GM12878 (cell line): ENCODE data around the gene NXPH1. TPM values are rescaled to one million over a fixed set of nuclear protein-coding genes. Genes with fewer than 3 reads are reported as not detected.

Experiments
- ATAC-seq: fragments of 200-7000 bp; cut with Tn5 transposase; 3 replicates; pipeline ENCODE4 v1.9.1; 2020; ENCODE audit warnings: mild to moderate bottlenecking, moderate library complexity
- BruUV-seq: library from RNA; stranded (reverse); fragments of 400-500 nt; replicated peaks from 2 replicates; lab custom pipeline; 2021; lab: Mats Ljungman, UMichigan
- CTCF ChIA-PET: fragments of 300-600 bp; sonication (Branson Sonifier 250); formaldehyde crosslinking; extraction: SDS; loops from one replicate; lab custom pipeline; 2021; ENCODE audit warnings: inconsistent platforms; lab: Yijun Ruan, JAX
- POLR2A ChIA-PET: fragments of 350-600 bp; formaldehyde crosslinking; extraction: SDS; loops from one replicate; lab custom pipeline; 2021; ENCODE audit warnings: inconsistent platforms; lab: Charles Lee
- RAD21 ChIA-PET: fragments of 300-600 bp; sonication (Branson Sonifier 250); formaldehyde crosslinking; loops from one replicate; lab custom pipeline; 2023; ENCODE audit warnings: antibody characterized with exemption; ENCODE audit not compliant: unreplicated experiment; lab: Charles Lee
- SMC1A ChIA-PET: fragments of 300-600 bp; sonication (Branson Sonifier 250); formaldehyde crosslinking; loops from one replicate; lab custom pipeline; 2023; ENCODE audit not compliant: unreplicated experiment, uncharacterized antibody; lab: Charles Lee
- DNase-seq: peaks from one replicate; pipeline ENCODE4 v3.0.0-alpha.2; 2011; ENCODE audit warnings: low read depth, low spot score
- FAIRE-seq: peaks from 3 replicates; lab custom pipeline; 2011; peaks lifted over from hg19 to GRCh38; lab: Jason Lieb, UNC
- H2AFZ ChIP-seq: 2 replicates; pipeline ENCODE4 v1.6.0; 2011; ENCODE audit warnings: low read depth, low read length, control low read depth; ENCODE audit not compliant: control insufficient read depth
- H3K27ac ChIP-seq: 2 replicates; pipeline ENCODE4 v1.5.1; 2011; ENCODE audit warnings: control low read depth; ENCODE audit not compliant: control insufficient read depth, insufficient read depth
- H3K27me3 ChIP-seq, 2 experiments: replicated peaks in 1 of 2; 2 replicates each; pipeline versions ENCODE4 v1.6.0 to v1.6.1; 2011; ENCODE audit warnings: low read length in 1 of 2; ENCODE audit not compliant: control insufficient read depth in 2 of 2, insufficient read depth in 2 of 2
- H3K36me3 ChIP-seq, 2 experiments: 2 replicates each; pipeline ENCODE4 v1.5.1; 2011; ENCODE audit warnings: low read length in 1 of 2; ENCODE audit not compliant: control insufficient read depth in 2 of 2, insufficient read depth in 2 of 2
- H3K4me1 ChIP-seq: 2 replicates; pipeline ENCODE4 v1.6.1; 2011; ENCODE audit warnings: mild to moderate bottlenecking, low read length, moderate library complexity, mixed read lengths; ENCODE audit not compliant: control insufficient read depth, insufficient read depth
- H3K4me2 ChIP-seq: 2 replicates; pipeline ENCODE4 v1.6.0; 2011; ENCODE audit warnings: control low read depth; ENCODE audit not compliant: control insufficient read depth, insufficient read depth
- H3K4me3 ChIP-seq: fragments of 200-600 bp; sonication (generic); 2 replicates; pipeline ENCODE4 v1.5.1; 2016
- H3K79me2 ChIP-seq: 2 replicates; pipeline ENCODE4 v1.6.0; 2011; ENCODE audit warnings: low read length; ENCODE audit not compliant: control insufficient read depth, insufficient read depth
- H3K9ac ChIP-seq: 2 replicates; pipeline ENCODE4 v1.8.0; 2011; ENCODE audit warnings: low read length, control low read depth, mixed read lengths; ENCODE audit not compliant: control insufficient read depth, insufficient read depth
- H3K9me3 ChIP-seq: replicated peaks from 3 replicates; pipeline ENCODE4 v1.5.1; 2011; ENCODE audit warnings: mild to moderate bottlenecking, low read length; ENCODE audit not compliant: control insufficient read depth, insufficient read depth
- H4K20me1 ChIP-seq: 2 replicates; pipeline ENCODE4 v1.6.0; 2011; ENCODE audit not compliant: control insufficient read depth, insufficient read depth
- ASH2L ChIP-seq: fragments of 300-600, 200-600 bp; sonication (generic); IDR thresholded peaks from 2 replicates; pipeline ENCODE4 v1.6.1; 2017; ENCODE audit warnings: low read depth, mild to moderate bottlenecking, borderline replicate concordance
- ATF3 ChIP-seq: IDR thresholded peaks from 2 replicates; pipeline ENCODE4 v1.6.1; 2011; ENCODE audit warnings: low read depth, mild to moderate bottlenecking, low read length, moderate library complexity, borderline replicate concordance; ENCODE audit errors: extremely low read depth
- ATF7 ChIP-seq: fragments of 450-650 bp; IDR thresholded peaks from 2 replicates; pipeline ENCODE4 v1.6.1; 2016; ENCODE audit warnings: low read depth, mild to moderate bottlenecking
- BACH1 ChIP-seq: fragments of 450-650 bp; IDR thresholded peaks from 2 replicates; pipeline ENCODE4 v1.6.1; 2017; ENCODE audit warnings: mild to moderate bottlenecking, borderline replicate concordance
- BRCA1 ChIP-seq: IDR thresholded peaks from 2 replicates; pipeline ENCODE4 v1.6.1; 2011; ENCODE audit warnings: low read depth, low read length, improper control_type of control experiment
- CBX5 ChIP-seq: sonication (generic); IDR thresholded peaks from 2 replicates; pipeline ENCODE4 v1.6.1; 2016; ENCODE audit warnings: low read depth, moderate library complexity, mild to moderate bottlenecking, inconsistent platforms
- CUX1 ChIP-seq: IDR thresholded peaks from 2 replicates; pipeline ENCODE4 v1.6.1; 2012; ENCODE audit warnings: improper control_type of control experiment, low read depth, low read length; ENCODE audit not compliant: insufficient replicate concordance
- E2F4 ChIP-seq: IDR thresholded peaks from 2 replicates; pipeline ENCODE4 v1.6.1; 2012; ENCODE audit warnings: low read depth, low read length, improper control_type of control experiment
- NFIC ChIP-seq: IDR thresholded peaks from 2 replicates; pipeline ENCODE4 v1.6.1; 2012; ENCODE audit warnings: low read depth, mild to moderate bottlenecking, inconsistent platforms, low read length, moderate library complexity
- NRF1 ChIP-seq: conservative IDR thresholded peaks from 2 replicates; pipeline ENCODE4 v1.6.1; 2011; ENCODE audit warnings: mild to moderate bottlenecking, low read depth, low read length, improper control_type of control experiment
- POU2F2 ChIP-seq: IDR thresholded peaks from 3 replicates; pipeline ENCODE4 v1.6.1; 2011; ENCODE audit warnings: low read depth, mild to moderate bottlenecking, low read length, borderline replicate concordance
- RB1 ChIP-seq: fragments of 450-650 bp; formaldehyde crosslinking; IDR thresholded peaks from 2 replicates; pipeline ENCODE4 v1.6.1; 2017; ENCODE audit warnings: mild to moderate bottlenecking, borderline replicate concordance
- SREBF1 ChIP-seq: IDR thresholded peaks from 2 replicates; pipeline ENCODE4 v1.6.1; 2012; ENCODE audit warnings: mild to moderate bottlenecking, low read length
- SREBF2 ChIP-seq: IDR thresholded peaks from 2 replicates; pipeline ENCODE4 v1.6.1; 2012; ENCODE audit warnings: mild to moderate bottlenecking, low read length
- TCF3 ChIP-seq: IDR thresholded peaks from 2 replicates; pipeline ENCODE4 v1.6.1; 2012; ENCODE audit warnings: low read depth, mild to moderate bottlenecking, low read length, borderline replicate concordance; ENCODE audit not compliant: insufficient read depth
- WGBS: methylation state at CpG from one replicate; pipeline ENCODE4 v1.1.6; 2016; ENCODE audit warnings: low lambda C conversion rate; ENCODE audit not compliant: insufficient replicate concordance, insufficient coverage; ENCODE audit errors: missing lambda C conversion rate; 5-methylcytosine and 5-hydroxymethylcytosine counted together
- in situ Hi-C: fragments of 300-500 bp; cut with MboI; formaldehyde crosslinking; loops from 9 replicates; pipeline ENCODE4 v1.14.3; 2018; ENCODE audit warnings: mixed read lengths
- intact Hi-C: fragments of 100-400 bp; cut with micrococcal nuclease; formaldehyde crosslinking; loops from one replicate; pipeline ENCODE4 v1.14.2; 2022; ENCODE audit not compliant: unreplicated experiment
- polyA plus RNA-seq, 11 experiments: library from polyadenylated mRNA; depleted of rRNA in 4 of 11; unstranded in 6 of 11; stranded (reverse) in 5 of 11; fragments of >200 nt; fragmentation: Nextera tagmentation in 4 of 11; fragmentation: Illumina TruSeq in 1 of 11; extraction: Ambion mirVana in 4 of 11; extraction: Trizol in 1 of 11; gene quantifications; 1 replicate in 1 of 11; 2 replicates in 10 of 11; pipeline versions ENCODE4 v1.2.1 to v1.2.3, GENCODE V29; 2011 to 2016; ENCODE audit warnings: inconsistent platforms in 2 of 11, missing spikeins in 2 of 11, low read depth in 1 of 11
- total RNA-seq, 4 experiments: library from RNA; depleted of rRNA in 3 of 4; stranded (reverse); fragments of >200 nt in 3 of 4; fragmentation: Illumina TruSeq in 1 of 4; extraction: Trizol in 1 of 4; gene quantifications; 2 replicates each; pipeline versions ENCODE4 v1.2.1 to v1.2.3, GENCODE V29; 2013 to 2021
- TF ChIP-seq, protein P1 (sequence below): IDR thresholded peaks from 2 replicates; pipeline ENCODE4 v1.6.1; 2011; ENCODE audit warnings: mild to moderate bottlenecking, low read depth, low read length, moderate library complexity; ENCODE audit not compliant: insufficient replicate concordance

NXPH1 gene
- total and polyA plus RNA-seq, 10 of the 15 experiments (the other 5 are each of a cell fraction or from before 2014, with no cell fraction given), result 0.06 to 0.34 TPM; not detected in 8

DNA sequence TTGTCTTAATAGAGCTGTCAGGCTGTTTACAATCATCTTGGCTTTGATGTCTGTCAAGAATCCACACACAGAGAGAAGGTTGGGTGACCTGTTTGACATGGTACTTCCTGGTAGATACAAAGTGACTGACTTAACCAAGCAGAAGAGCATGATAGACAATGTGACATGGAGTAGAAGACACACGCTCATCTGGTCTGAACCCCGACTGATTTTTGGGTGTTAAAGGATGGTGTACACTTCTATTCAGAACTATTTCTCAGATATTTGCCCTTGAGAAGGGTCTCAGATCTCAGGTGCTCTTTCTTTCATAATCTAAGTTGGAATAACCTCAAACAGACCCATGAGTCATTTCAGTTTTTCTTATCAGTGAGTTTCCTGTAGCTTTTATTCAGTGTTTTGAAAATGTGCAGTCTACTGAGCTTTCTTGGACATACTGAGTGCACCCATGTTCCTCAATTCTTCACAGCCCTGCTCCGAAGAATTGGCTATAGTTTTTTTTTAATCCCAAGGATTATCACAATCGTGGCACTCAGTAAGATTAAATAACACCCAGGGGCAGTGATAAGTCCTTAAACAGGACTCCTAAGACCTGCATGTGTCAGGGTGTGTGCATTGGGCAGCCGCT is 46.4 kb upstream of the NXPH1 start:
- ChIA-PET POLR2A (no interaction called here), CTCF (interaction anchor here (1.1 kb wide), 1 partner anchor 91 kb away, joined by 5 read pairs; no protein-coding TSS in a partner anchor), RAD21 (interaction anchor here (1.0 kb wide), 1 partner anchor 25 kb away, joined by 3 read pairs; no protein-coding TSS in a partner anchor), SMC1A (interaction anchor here (0.7 to 1.8 kb wide), 4 partner anchors 8 to 654 kb away, joined by 3 to 5 read pairs (median 3); no protein-coding TSS in a partner anchor)
- ATAC-seq (peak; percentile 81), DNase-seq (peak; percentile 45), FAIRE-seq (peak; percentile 61)
- no peaks in the 10 kb centered on the region for H3K9me3 ChIP-seq
- H3K27me3 ChIP-seq, result no peaks in the 10 kb centered on the region
- H4K20me1 ChIP-seq, result no peaks in the 10 kb centered on the region
- H3K4me1 ChIP-seq, result peaks cover 21% of the 10 kb centered on the region
- 0 out of 2 replicates have a peak overlapping the region, but pooled peaks have one; percentile 11 for H3K4me3 ChIP-seq
- H3K4me2 ChIP-seq, result peak overlapping the region; percentile 69
- H2AFZ ChIP-seq, result peak overlapping the region; percentile 56
- no TSS peak for BruUV-seq
- in situ Hi-C loops (no loop called here), intact Hi-C loops (no loop called here)
- 3% methylated on average over 5 of the region's 5 CpGs for WGBS
- peak overlapping the region; percentile 46 for H3K27ac ChIP-seq
- no peaks in the 10 kb centered on the region for H3K79me2 ChIP-seq
- no peaks in the 10 kb centered on the region for H3K36me3 ChIP-seq
- no peak overlapping the region; the same call in 1 of the 2 replicates for H3K9ac ChIP-seq
- TF ChIP-seq BRCA1 (no peak), NRF1 (no peak), ASH2L (no peak), TCF3 (no peak), ATF7 (no peak), POU2F2 (no peak), BACH1 (no peak), SREBF1 (no peak), RB1 (no peak), CUX1 (no peak), ATF3 (no peak), CBX5 (no peak), NFIC (peak; percentile 86), SREBF2 (no peak), E2F4 (no peak)
- TF ChIP-seq, protein P1, sequence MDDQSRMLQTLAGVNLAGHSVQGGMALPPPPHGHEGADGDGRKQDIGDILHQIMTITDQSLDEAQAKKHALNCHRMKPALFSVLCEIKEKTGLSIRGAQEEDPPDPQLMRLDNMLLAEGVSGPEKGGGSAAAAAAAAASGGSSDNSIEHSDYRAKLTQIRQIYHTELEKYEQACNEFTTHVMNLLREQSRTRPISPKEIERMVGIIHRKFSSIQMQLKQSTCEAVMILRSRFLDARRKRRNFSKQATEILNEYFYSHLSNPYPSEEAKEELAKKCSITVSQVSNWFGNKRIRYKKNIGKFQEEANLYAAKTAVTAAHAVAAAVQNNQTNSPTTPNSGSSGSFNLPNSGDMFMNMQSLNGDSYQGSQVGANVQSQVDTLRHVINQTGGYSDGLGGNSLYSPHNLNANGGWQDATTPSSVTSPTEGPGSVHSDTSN, result no peak
